ENCODE measurements around the gene THSD4. TPM values are rescaled to one million over a fixed set of nuclear protein-coding genes. Genes with fewer than 3 reads are reported as not detected.

Gene THSD4
- total and polyA plus RNA-seq, 2 of the 4 experiments (the other 2 are of a cell fraction): 25.5 to 31.1 TPM

- Histone ChIP-seq H4K91ac (ENCODE audit: insufficient read depth, low read depth, low read length) (no peak overlapping the region), H4K20me1 (ENCODE audit: insufficient read depth, low read length) (peaks cover 7% of the 10 kb centered on the region; the same call in 1 of the 2 replicates), H3K27ac (ENCODE audit: insufficient read depth, low read length) (no peak overlapping the region), H3K79me1 (ENCODE audit: low read depth in 1 of 2, low read length in 2 of 2) (peaks cover 0 to 7% of the 10 kb centered on the region in 2 experiments; a peak in 2 of 4 replicates), H3K9ac (ENCODE audit: low read depth, low read length) (no peak overlapping the region), H3K4me2 (ENCODE audit: low read depth, low read length) (no peak overlapping the region; the same call in 1 of the 2 replicates), H3K18ac (ENCODE audit: low read depth, low read length) (no peak overlapping the region), H3K36me3 (ENCODE audit: control insufficient read depth, insufficient read depth, low read length) (no peaks in the 10 kb centered on the region), H2BK5ac (ENCODE audit: low read depth, low read length, poor library complexity, severe bottlenecking) (no peak overlapping the region), H4K5ac (ENCODE audit: low read depth, low read length) (no peak overlapping the region), H3K4me3 (ENCODE audit: insufficient read depth, low read depth, low read length) (no peak overlapping the region), H3K4ac (ENCODE audit: low read depth, low read length) (no peak overlapping the region), H2AFZ (replicated peaks; ENCODE audit: low read length, poor library complexity) (no peak overlapping the region), H3K56ac (ENCODE audit: extremely low read depth, insufficient read depth, low read length) (no peak overlapping the region), H2BK15ac (ENCODE audit: low read depth, low read length) (no peak overlapping the region), H3K4me1 (ENCODE audit: control insufficient read depth, insufficient read depth, low read length) (peaks cover 6% of the 10 kb centered on the region), H4K8ac (ENCODE audit: low read depth in 2 of 2, low read length in 2 of 2) (no peak overlapping the region), H3K9me1 (ENCODE audit: insufficient read depth, low read length) (peaks cover 3% of the 10 kb centered on the region; the same call in 1 of the 2 replicates), H3K9me3 (ENCODE audit: control insufficient read depth, insufficient read depth, low read length) (no peaks in the 10 kb centered on the region), H3K23ac (ENCODE audit: low read depth, low read length) (no peak overlapping the region), H2AK9ac (replicated peaks; ENCODE audit: low read depth, low read length, poor library complexity) (no peak overlapping the region), H3K27me3 (ENCODE audit: control insufficient read depth, insufficient read depth, low read length) (no peaks in the 10 kb centered on the region), H2AK5ac (ENCODE audit: low read depth, low read length) (no peak overlapping the region), H2BK120ac (ENCODE audit: low read depth, low read length) (no peak overlapping the region), H2BK20ac (ENCODE audit: low read depth, low read length) (no peak overlapping the region), H3K14ac (replicated peaks; ENCODE audit: low read depth, low read length) (no peak overlapping the region)
- BruUV-seq (replicated peaks): no TSS peak
- no peak for TF ChIP-seq SMC3 (IDR thresholded peaks at IDR 0.05; ENCODE audit: low read depth, low read length)
- TF ChIP-seq, protein P1, sequence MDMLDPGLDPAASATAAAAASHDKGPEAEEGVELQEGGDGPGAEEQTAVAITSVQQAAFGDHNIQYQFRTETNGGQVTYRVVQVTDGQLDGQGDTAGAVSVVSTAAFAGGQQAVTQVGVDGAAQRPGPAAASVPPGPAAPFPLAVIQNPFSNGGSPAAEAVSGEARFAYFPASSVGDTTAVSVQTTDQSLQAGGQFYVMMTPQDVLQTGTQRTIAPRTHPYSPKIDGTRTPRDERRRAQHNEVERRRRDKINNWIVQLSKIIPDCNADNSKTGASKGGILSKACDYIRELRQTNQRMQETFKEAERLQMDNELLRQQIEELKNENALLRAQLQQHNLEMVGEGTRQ (IDR thresholded peaks at IDR 0.05; ENCODE audit: low read depth, low read length): no peak
- no peak for TF ChIP-seq NFE2L2 (IDR thresholded peaks at IDR 0.05; ENCODE audit: low read depth, low read length)
- no peak for TF ChIP-seq POLR2A (IDR thresholded peaks at IDR 0.05; ENCODE audit: low read depth, low read length)
- in situ Hi-C loops (cut with MboI; ENCODE audit: low sequenced_read_pairs): no loop called here
- ATAC-seq (ENCODE audit: low read depth) (peak; percentile 71), DNase-seq (peak; percentile 23)
- ChIA-PET POLR2A (ENCODE audit: unreplicated experiment) (no interaction called here), CTCF (interaction anchor here (0.7 kb wide), 1 partner anchor 275 kb away, joined by 3 read pairs; no protein-coding TSS in a partner anchor)
- dilution Hi-C loops (cut with HindIII; ENCODE audit: low sequenced_read_pairs, unreplicated experiment): no loop called here
- intact Hi-C loops (cut with micrococcal nuclease): no loop called here
- WGBS, 2 experiments (ENCODE audit: extremely low coverage in 2 of 2, insufficient read length in 1 of 2): 0% methylated on average over 1 of the region's 4 CpGs; no CpG with 5 or more reads in 1 of the 2 experiments
These were observed 481.4 kb downstream of the THSD4 start for GRCh38 chr15:71596672-71597071.

Data from IMR-90 (cell line).